ENCODE results near the gene IL3RA.

The IL3RA gene

DNA sequence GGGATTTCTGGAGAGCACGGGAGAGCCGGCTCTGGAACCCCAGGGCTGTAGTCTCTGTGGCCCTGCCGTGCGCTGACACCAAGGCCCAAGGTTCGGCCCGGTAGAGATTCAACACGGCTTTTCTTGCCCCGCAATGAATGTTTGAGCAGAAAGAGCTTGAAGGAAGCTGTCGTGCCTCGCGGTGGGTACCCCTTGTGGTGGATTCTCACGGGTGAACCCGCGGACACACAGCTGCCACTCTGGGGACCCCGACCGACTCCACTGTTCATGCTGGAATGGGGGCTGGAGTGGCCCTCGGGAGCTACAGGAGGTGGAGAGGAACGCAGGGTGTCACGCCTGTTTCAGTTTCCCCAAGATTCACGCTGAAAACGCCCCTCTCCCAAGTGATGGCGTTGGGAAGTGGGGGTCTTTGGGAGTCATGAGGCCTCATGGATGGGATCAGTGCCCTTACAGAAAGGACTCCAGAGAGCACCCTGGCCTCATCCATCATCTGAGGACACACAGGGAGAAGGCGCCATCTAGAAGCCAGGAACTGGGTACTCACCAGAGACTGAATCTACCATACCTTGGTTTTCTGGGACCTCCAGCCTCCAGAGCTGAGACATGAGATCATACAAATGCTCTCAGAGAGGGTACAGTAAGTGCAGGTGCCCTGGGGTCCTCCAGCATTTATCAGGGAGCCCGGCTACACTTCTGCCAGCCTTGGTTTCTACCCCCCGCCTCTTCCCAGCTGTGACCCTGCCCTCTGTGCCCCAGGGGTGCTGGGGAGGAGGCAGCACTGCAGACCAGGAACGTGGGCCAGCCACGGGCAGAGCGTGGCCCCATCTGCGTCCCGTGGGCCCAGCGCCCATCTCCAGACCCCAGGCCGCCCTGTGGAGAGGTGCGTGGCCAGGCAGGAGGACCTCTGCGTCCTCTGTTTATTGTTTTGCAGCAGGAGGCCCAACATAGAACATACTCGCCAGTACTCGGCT lies 49.0 kb downstream of the IL3RA start:
- no peak for DNase-seq

GRCh38 chrX:1386338-1387127 lies 49.9 kb downstream of the IL3RA start:
- no peak for DNase-seq

DNA sequence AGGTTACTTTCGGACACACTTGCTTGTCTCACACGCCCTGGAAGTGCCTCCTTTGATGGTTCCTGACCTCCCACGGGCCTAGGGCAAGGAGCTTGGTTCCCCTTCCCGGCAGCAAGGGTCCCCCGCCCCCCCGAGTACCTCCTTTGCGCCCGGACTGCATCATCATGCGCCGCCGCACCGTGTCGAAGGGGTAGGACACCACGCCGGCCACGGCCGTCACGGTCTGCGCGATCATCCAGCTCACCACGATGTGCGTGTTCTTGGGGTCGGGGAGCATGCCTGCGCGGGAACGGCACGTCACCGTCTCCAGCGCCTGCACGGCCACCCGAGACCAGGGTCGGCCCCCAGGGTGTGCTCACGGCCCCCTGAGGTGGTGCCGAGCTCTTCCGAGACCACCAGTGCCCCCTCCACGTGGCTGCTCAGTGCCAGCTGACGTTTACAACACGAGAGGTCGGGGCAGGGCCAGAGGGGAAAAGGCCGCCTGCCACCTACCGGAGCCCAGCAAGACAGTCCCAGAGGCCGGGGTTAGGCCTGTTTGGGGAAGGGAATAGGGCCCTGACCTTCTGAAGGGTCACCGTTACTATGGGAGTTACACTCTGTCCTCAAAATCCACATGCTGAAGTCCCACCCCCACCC lies 50.7 kb downstream of the IL3RA start:
- DNase-seq = no peak

- DNase-seq = no peak
Observed at GRCh38 chrX:1388651-1389050, 52.1 kb downstream of the IL3RA start.

DNA sequence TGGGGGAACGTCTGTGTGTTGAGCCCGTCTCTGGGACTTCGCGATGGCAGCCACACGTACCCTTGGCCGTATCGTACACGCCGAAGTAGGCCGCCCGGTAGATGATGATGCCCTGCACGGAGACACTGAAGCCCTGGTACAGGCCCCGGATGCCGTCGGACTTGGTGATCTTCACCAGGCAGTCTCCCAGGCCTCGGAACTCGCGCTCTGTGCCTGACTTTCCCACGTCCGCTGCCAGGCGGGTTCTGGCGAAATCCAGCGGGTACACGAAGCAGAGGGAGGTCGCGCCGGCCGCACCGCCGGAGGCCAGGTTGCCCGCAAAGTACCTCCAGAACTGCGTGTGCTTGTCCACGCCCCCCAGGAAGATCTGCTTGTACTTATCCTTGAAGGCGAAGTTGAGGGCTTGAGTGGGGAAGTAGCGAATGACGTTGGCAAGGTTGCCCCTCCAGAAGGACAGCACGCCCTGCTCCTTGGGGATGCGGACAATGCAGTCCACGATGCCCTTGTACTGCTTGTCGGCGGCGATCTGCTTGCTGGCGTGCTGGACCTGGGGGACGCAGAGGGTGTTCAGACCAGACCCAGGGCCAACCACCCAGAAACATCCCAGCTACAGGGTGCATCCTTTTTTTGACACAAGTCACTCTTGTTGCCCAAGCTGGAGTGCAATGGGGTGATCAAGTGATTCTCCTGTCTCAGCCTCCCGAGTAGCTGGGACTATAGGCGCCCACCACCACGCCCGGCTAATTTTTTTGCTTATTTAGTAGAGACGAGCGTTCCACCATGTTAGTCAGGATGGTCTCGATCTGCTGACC lies 52.8 kb downstream of the IL3RA start:
- no peak for DNase-seq

DNA sequence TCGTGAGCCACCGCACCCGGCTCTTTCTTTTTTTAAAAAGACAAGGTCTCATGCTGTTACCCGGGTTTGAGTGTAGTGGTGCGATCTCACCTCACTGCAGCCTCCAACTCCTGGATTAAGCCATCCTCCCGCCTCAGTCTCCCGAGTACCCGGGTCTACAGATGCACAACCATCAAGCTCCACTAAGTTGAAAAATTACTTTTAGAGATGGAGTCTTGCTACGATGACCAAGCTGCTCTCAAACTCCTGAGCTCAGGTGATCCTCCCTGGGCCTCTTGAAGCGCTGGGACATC lies 53.4 kb downstream of the IL3RA start:
- DNase-seq = no peak

DNA sequence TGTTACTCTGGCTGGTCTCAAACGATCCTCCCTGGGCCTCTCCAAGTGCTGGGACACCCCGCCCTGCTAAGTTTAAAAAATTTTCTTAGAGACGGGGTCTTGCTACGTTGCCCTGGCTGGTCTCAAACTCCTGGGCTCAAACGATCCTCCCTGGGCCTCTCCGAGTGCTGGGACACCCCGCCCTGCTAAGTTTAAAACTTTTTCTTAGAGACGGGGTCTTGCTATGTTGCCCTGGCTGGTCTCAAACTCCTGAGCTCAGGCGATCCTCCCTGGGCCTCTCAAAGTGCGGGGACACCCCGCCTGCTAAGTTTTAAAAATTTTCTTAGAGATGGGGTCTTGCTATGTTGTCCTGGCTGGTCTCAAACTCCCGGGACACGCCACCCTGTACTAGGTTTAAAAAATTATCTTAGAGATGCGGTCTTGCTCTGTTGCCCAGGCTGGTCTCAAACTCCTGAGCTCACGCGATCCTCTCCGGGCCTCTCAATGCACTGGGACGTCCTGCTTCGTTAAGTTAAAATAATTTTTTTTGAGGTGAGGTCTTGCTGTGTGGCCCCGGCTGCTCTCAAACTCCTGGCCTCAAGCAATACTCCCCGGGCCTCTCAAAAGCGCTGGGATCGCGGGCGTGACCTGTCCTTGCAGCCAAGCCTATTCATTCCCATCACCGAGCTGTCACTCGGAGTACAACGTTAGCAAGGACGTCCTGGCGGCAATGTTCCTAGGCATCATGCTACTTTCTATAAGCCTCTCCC lies 54.2 kb downstream of the IL3RA start:
- no peak for DNase-seq

GRCh38 chrX:1391370-1391706 lies 54.8 kb downstream of the IL3RA start:
- DNase-seq = no peak

- DNase-seq = peak; percentile 99
Observed at GRCh38 chrX:1391707-1392375, 55.3 kb downstream of the IL3RA start, which contains the start of gene SLC25A6. Gene SLC25A6, minus strand, starts transcription at chrX:1392113. Its CDS starts 104 bp downstream, at chrX:1392009.

GRCh38 chrX:1392376-1393068 lies 55.9 kb downstream of the IL3RA start:
- DNase-seq = no peak

- no peak for DNase-seq
Observed at GRCh38 chrX:1393871-1394615, 57.5 kb downstream of the IL3RA start.

GRCh38 chrX:1394731-1395501 lies 58.3 kb downstream of the IL3RA start:
- no peak for DNase-seq

GRCh38 chrX:1395646-1396216 lies 59.1 kb downstream of the IL3RA start:
- DNase-seq = no peak

DNA sequence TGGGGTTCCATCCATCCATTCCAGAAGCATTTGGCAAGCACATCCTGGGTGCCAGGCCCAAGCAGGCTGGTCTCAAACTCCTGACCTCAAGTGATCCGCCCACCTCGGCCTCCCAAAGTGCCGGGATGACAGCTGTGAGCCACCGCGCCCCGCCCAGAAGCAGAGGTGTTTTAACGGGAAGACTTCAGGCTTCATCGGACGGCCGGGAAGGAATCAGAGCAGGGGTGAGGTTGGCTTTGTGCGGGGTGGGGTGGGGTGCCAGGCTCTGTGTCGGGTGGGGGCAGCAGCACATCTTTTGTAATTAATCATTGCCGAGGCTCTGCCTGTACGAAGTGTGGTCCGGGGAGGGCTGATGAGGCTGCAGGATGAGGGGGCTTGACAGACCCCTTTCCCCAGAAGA lies 60.4 kb downstream of the IL3RA start:
- no peak for DNase-seq

GRCh38 chrX:1397441-1398270 lies 61.1 kb downstream of the IL3RA start:
- no peak for DNase-seq

DNA sequence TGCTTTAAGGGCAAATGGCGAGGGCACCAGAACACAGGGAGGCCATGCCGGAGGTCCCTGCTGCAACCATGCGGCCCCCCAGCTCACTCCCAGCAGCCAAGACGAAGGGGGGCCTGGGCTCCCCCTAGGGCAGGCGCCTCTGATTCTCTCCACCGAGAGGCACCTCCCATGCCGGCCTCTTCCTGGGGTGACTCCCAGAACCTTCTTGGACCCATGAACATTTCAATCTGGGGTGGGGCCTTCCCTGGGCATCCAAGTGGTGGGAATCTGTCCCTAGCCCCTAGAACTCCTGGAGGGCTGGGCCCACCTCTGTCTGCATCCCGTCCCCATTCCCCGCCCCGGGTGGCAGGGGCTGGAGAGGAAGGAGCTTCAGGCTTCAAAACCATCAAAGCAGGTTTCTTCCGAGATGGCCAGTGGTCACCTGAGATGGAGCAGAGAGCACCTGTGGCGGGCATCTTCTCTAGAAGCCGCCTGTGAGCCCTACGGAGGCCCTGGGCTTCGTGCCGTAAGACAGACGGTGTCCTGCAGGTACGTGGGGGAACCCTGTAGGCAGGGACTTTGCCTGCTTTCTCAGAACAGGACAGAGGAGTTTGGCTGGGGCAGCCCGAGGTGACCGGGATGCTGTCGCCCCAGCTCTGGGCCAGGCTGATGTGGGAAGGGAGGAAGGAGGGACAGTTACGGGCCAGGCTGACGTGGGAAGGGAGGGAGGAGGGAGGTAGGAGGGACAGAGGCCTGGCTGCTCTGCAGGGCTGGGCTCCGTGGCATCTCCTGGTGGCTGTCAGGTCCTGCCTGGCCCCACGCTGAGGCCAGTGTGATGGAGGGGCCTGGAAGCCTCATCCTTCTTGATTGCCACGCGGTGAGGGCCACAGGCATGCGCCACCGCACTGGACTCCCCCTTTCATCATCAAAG lies 62.1 kb downstream of the IL3RA start:
- DNase-seq = no peak

GRCh38 chrX:1400049-1400448 lies 63.5 kb downstream of the IL3RA start:
- no peak for DNase-seq

Measured in CD4-positive, alpha-beta T cell treated with Interferon alpha-2 for 1 hour (primary cell).